Spleen (tissue), 7 donors: ENCODE results near the gene RXFP1.

Source experiments
- POLR2A ChIP-seq, 3 donors: fragments of 450-650 bp; IDR thresholded peaks; one replicate each; pipeline ENCODE4 v1.5.1; 2017; ENCODE audit warnings: antibody characterized with exemption in 3 of 3, mild to moderate bottlenecking in 1 of 3
- POLR2AphosphoS5 ChIP-seq, 3 donors: sonication (generic); formaldehyde crosslinking; IDR thresholded peaks; one replicate each; pipeline ENCODE4 v1.5.1; 2017; ENCODE audit warnings: antibody characterized with exemption in 3 of 3
- TF ChIP-seq, protein P1 (sequence below), 11 experiments: fragments of 200-600 bp in 7 of 11; fragments of 450-650 bp in 4 of 11; sonication (generic) in 4 of 11; IDR thresholded peaks in 8 of 11; conservative IDR thresholded peaks in 3 of 11; 1 replicate in 7 of 11; 2 replicates in 4 of 11; pipeline versions ENCODE4 v1.4.0 to v1.8.0; 2016 to 2021; ENCODE audit warnings: antibody characterized with exemption in 11 of 11, inconsistent platforms in 4 of 11, mild to moderate bottlenecking in 1 of 11
- donor health status: DM: no; HTN: no; CAD: no; lungs with moderate emphysema.
- donor health status: DM: no; HTN: no; CAD: no.
- donor health status: DM: no; HTN: no; CAD: no.

DNA sequence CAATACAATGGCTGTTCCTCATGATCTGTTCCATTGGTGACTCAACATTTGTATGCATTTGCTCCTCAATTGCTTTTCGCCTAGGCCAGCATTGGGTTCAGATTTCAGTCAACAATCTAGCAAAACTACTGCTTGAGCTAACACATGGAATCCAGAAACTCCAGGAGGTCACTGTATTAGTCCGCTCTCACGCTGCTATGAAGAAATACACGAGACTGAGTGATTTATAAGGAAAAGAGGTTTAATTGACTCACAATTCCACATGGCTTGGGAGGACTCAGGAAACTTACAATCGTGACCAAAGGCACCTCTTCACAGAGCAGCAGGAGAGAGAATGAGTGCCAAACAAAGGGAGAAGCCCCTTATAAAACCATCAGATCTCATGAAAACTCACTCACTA lies 67.1 kb downstream of the RXFP1 start:
- TF ChIP-seq POLR2AphosphoS5 (IDR thresholded peaks at IDR 0.05) (no peak), POLR2A (IDR thresholded peaks at IDR 0.05) (no peak)
- TF ChIP-seq, protein P1, sequence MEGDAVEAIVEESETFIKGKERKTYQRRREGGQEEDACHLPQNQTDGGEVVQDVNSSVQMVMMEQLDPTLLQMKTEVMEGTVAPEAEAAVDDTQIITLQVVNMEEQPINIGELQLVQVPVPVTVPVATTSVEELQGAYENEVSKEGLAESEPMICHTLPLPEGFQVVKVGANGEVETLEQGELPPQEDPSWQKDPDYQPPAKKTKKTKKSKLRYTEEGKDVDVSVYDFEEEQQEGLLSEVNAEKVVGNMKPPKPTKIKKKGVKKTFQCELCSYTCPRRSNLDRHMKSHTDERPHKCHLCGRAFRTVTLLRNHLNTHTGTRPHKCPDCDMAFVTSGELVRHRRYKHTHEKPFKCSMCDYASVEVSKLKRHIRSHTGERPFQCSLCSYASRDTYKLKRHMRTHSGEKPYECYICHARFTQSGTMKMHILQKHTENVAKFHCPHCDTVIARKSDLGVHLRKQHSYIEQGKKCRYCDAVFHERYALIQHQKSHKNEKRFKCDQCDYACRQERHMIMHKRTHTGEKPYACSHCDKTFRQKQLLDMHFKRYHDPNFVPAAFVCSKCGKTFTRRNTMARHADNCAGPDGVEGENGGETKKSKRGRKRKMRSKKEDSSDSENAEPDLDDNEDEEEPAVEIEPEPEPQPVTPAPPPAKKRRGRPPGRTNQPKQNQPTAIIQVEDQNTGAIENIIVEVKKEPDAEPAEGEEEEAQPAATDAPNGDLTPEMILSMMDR (IDR thresholded peaks at IDR 0.05 in 8 of 11, conservative IDR thresholded peaks at IDR 0.05 in 3 of 11): no peak
